Astrocyte (in vitro differentiated cells and primary cell): ENCODE results near the gene H3-3A.

Experiments used
- CTCF ChIP-seq: IDR thresholded peaks from 2 replicates; pipeline ENCODE4 v1.5.1; 2011; ENCODE audit warnings: low read depth, mild to moderate bottlenecking, inconsistent platforms, low read length, moderate library complexity; ENCODE audit not compliant: insufficient read depth
- EZH2 ChIP-seq: IDR thresholded peaks from 2 replicates; pipeline ENCODE4 v1.6.1; 2012; ENCODE audit warnings: mild to moderate bottlenecking, low read length, inconsistent platforms; ENCODE audit not compliant: insufficient read depth

- TF ChIP-seq CTCF (no peak), EZH2 (no peak)
Observed at GRCh38 chr1:226120398-226120797, 57.9 kb downstream of the H3-3A start.
